Measurements from ENCODE around the gene SORCS2.

- TF ChIP-seq POLR2A (IDR thresholded peaks at IDR 0.05): no peak
- no peak for TF ChIP-seq CTCF (IDR thresholded peaks at IDR 0.05)
Observed at GRCh38 chr4:7254736-7255487, 62.6 kb downstream of the SORCS2 start.

All from esophagus squamous epithelium (tissue), 4 donors.